IMR-90 (cell line): ENCODE measurements around the gene APP. TPM values are rescaled to one million over a fixed set of nuclear protein-coding genes. Genes with fewer than 3 reads are reported as not detected.

ENCODE experiments used
- ATAC-seq: fragments of 200-7000 bp; cut with Tn5 transposase; 2 replicates; pipeline ENCODE4 v1.9.1; 2020; ENCODE audit warnings: low read depth, mild to moderate bottlenecking, moderate library complexity
- BruUV-seq: library from RNA; stranded (reverse); fragments of 400-500 nt; replicated peaks from 2 replicates; lab custom pipeline; 2021; lab: Mats Ljungman, UMichigan
- CTCF ChIA-PET: fragments of 300-600 bp; formaldehyde crosslinking; extraction: SDS; loops from one replicate; lab custom pipeline; 2021; ENCODE audit warnings: antibody characterized with exemption; lab: Yijun Ruan, JAX
- POLR2A ChIA-PET: fragments of 300-600 bp; sonication (Branson Sonifier 250); formaldehyde crosslinking; loops from one replicate; lab custom pipeline; 2022; ENCODE audit warnings: antibody characterized with exemption; ENCODE audit not compliant: unreplicated experiment; lab: Charles Lee
- DNase-seq: peaks from one replicate; pipeline ENCODE4 v3.0.0; 2013
- H2AFZ ChIP-seq: replicated peaks from 2 replicates; pipeline ENCODE3; 2013; ENCODE audit warnings: low read length, mild to moderate bottlenecking; ENCODE audit not compliant: poor library complexity
- H2AK5ac ChIP-seq: 2 replicates; pipeline ENCODE4 v1.6.1; 2013; ENCODE audit warnings: low read depth, low read length, inconsistent platforms
- H2AK9ac ChIP-seq: replicated peaks from 2 replicates; pipeline ENCODE3; 2013; ENCODE audit warnings: mild to moderate bottlenecking, low read depth, low read length, moderate library complexity; ENCODE audit not compliant: poor library complexity
- H2BK120ac ChIP-seq: 2 replicates; pipeline ENCODE4 v1.6.1; 2013; ENCODE audit warnings: low read depth, low read length, inconsistent platforms
- H2BK15ac ChIP-seq: 3 replicates; pipeline ENCODE4 v1.6.1; 2013; ENCODE audit warnings: low read depth, low read length, inconsistent platforms
- H2BK20ac ChIP-seq: 2 replicates; pipeline ENCODE4 v1.6.1; 2013; ENCODE audit warnings: low read depth, mild to moderate bottlenecking, inconsistent platforms, low read length, moderate library complexity
- H2BK5ac ChIP-seq: 2 replicates; pipeline ENCODE4 v1.6.1; 2013; ENCODE audit warnings: mild to moderate bottlenecking, low read depth, low read length, inconsistent platforms; ENCODE audit not compliant: poor library complexity, severe bottlenecking
- H3K14ac ChIP-seq: replicated peaks from 2 replicates; pipeline ENCODE4 v1.6.1; 2013; ENCODE audit warnings: low read depth, low read length, inconsistent platforms
- H3K18ac ChIP-seq: 2 replicates; pipeline ENCODE4 v1.6.1; 2013; ENCODE audit warnings: low read depth, low read length, control low read depth
- H3K23ac ChIP-seq: 2 replicates; pipeline ENCODE4 v1.6.1; 2013; ENCODE audit warnings: low read depth, low read length, inconsistent platforms
- H3K27ac ChIP-seq: 2 replicates; pipeline ENCODE4 v1.5.1; 2013; ENCODE audit warnings: mild to moderate bottlenecking, control low read depth, low read length; ENCODE audit not compliant: insufficient read depth
- H3K27me3 ChIP-seq: 2 replicates; pipeline ENCODE4 v1.6.1; 2013; ENCODE audit warnings: low read length; ENCODE audit not compliant: control insufficient read depth, insufficient read depth
- H3K36me3 ChIP-seq: 2 replicates; pipeline ENCODE4 v1.6.1; 2013; ENCODE audit warnings: low read length, mixed read lengths; ENCODE audit not compliant: control insufficient read depth, insufficient read depth
- H3K4ac ChIP-seq: 2 replicates; pipeline ENCODE4 v1.6.1; 2013; ENCODE audit warnings: low read depth, low read length, inconsistent platforms
- H3K4me1 ChIP-seq: 2 replicates; pipeline ENCODE4 v1.6.1; 2013; ENCODE audit warnings: low read length, mixed read lengths; ENCODE audit not compliant: control insufficient read depth, insufficient read depth
- H3K4me2 ChIP-seq: 2 replicates; pipeline ENCODE4 v1.6.1; 2013; ENCODE audit warnings: low read depth, mild to moderate bottlenecking, control low read depth, low read length, moderate library complexity
- H3K4me3 ChIP-seq: 2 replicates; pipeline ENCODE4 v1.5.1; 2013; ENCODE audit warnings: low read depth, mild to moderate bottlenecking, control low read depth, low read length, moderate library complexity; ENCODE audit not compliant: insufficient read depth
- H3K56ac ChIP-seq: 2 replicates; pipeline ENCODE4 v1.6.1; 2013; ENCODE audit warnings: low read length, inconsistent platforms; ENCODE audit not compliant: insufficient read depth; ENCODE audit errors: extremely low read depth
- H3K79me1 ChIP-seq, 2 experiments: 2 replicates each; pipeline ENCODE4 v1.6.1; 2013; ENCODE audit warnings: low read length in 2 of 2, inconsistent platforms in 1 of 2, low read depth in 1 of 2
- H3K9ac ChIP-seq: 2 replicates; pipeline ENCODE4 v1.6.1; 2013; ENCODE audit warnings: low read depth, low read length, control low read depth
- H3K9me1 ChIP-seq: 2 replicates; pipeline ENCODE4 v1.6.1; 2013; ENCODE audit warnings: low read length, inconsistent platforms; ENCODE audit not compliant: insufficient read depth
- H3K9me3 ChIP-seq: 2 replicates; pipeline ENCODE4 v1.6.1; 2013; ENCODE audit warnings: low read length; ENCODE audit not compliant: control insufficient read depth, insufficient read depth
- H4K20me1 ChIP-seq: 2 replicates; pipeline ENCODE4 v1.6.1; 2013; ENCODE audit warnings: low read length, inconsistent platforms; ENCODE audit not compliant: insufficient read depth
- H4K5ac ChIP-seq: 2 replicates; pipeline ENCODE4 v1.6.1; 2013; ENCODE audit warnings: mild to moderate bottlenecking, low read depth, low read length, control low read depth
- H4K8ac ChIP-seq, 2 experiments: 2 replicates each; pipeline ENCODE4 v1.6.1; 2013; ENCODE audit warnings: low read depth in 2 of 2, low read length in 2 of 2, control low read depth in 1 of 2, inconsistent platforms in 1 of 2
- H4K91ac ChIP-seq: 2 replicates; pipeline ENCODE4 v1.6.1; 2013; ENCODE audit warnings: low read depth, low read length, inconsistent platforms; ENCODE audit not compliant: insufficient read depth
- BHLHE40 ChIP-seq: fragments of 150-350 bp; IDR thresholded peaks from 2 replicates; pipeline ENCODE4 v1.6.1; 2016; ENCODE audit warnings: mild to moderate bottlenecking, low read depth, low read length
- CEBPB ChIP-seq: IDR thresholded peaks from 2 replicates; pipeline ENCODE4 v1.6.1; 2012; ENCODE audit warnings: low read depth, low read length, improper control_type of control experiment
- CHD1 ChIP-seq: IDR thresholded peaks from 2 replicates; pipeline ENCODE4 v1.6.1; 2012; ENCODE audit warnings: low read depth, low read length, improper control_type of control experiment
- CTCF ChIP-seq: conservative IDR thresholded peaks from 2 replicates; pipeline ENCODE4 v1.5.1; 2012; ENCODE audit warnings: mild to moderate bottlenecking, low read depth, low read length, improper control_type of control experiment
- ELK1 ChIP-seq: fragments of 150-350 bp; IDR thresholded peaks from 2 replicates; pipeline ENCODE4 v1.6.1; 2016; ENCODE audit warnings: low read depth, mild to moderate bottlenecking, low read length, moderate library complexity, borderline replicate concordance
- MAZ ChIP-seq: IDR thresholded peaks from 2 replicates; pipeline ENCODE4 v1.6.1; 2012; ENCODE audit warnings: low read depth, mild to moderate bottlenecking, low read length, improper control_type of control experiment, moderate library complexity, borderline replicate concordance
- NFE2L2 ChIP-seq: fragments of 150-350 bp; IDR thresholded peaks from 2 replicates; pipeline ENCODE4 v1.6.1; 2016; ENCODE audit warnings: low read depth, mild to moderate bottlenecking, low read length
- RAD21 ChIP-seq: IDR thresholded peaks from 2 replicates; pipeline ENCODE4 v1.6.1; 2012; ENCODE audit warnings: low read length, improper control_type of control experiment
- RCOR1 ChIP-seq: IDR thresholded peaks from 2 replicates; pipeline ENCODE4 v1.6.1; 2012; ENCODE audit warnings: mild to moderate bottlenecking, low read length, improper control_type of control experiment; ENCODE audit not compliant: insufficient replicate concordance
- RFX5 ChIP-seq: IDR thresholded peaks from 2 replicates; pipeline ENCODE4 v1.8.0; 2012; ENCODE audit warnings: low read depth, mild to moderate bottlenecking, low read length, moderate library complexity
- SMC3 ChIP-seq: fragments of 150-350 bp; IDR thresholded peaks from 2 replicates; pipeline ENCODE4 v1.6.1; 2016; ENCODE audit warnings: low read depth, mild to moderate bottlenecking, antibody characterized with exemption, low read length, moderate library complexity
- WGBS, 2 experiments: methylation state at CpG; one replicate each; pipeline versions ENCODE4 v1.1.5 to v1.1.7; 2013; ENCODE audit warnings: missing lambda C conversion rate in 2 of 2; ENCODE audit not compliant: insufficient read length in 1 of 2; ENCODE audit errors: extremely low coverage in 2 of 2; 5-methylcytosine and 5-hydroxymethylcytosine counted together
- dilution Hi-C: fragments of 300-500 bp; cut with HindIII; formaldehyde crosslinking; loops from one replicate; pipeline ENCODE4 v1.14.3; 2018; ENCODE audit warnings: low sequenced_read_pairs; ENCODE audit not compliant: unreplicated experiment
- in situ Hi-C: fragments of 300-500 bp; cut with MboI; formaldehyde crosslinking; loops from 3 replicates; pipeline ENCODE4 v1.14.3; 2019; ENCODE audit warnings: low sequenced_read_pairs, inconsistent platforms, mixed read lengths
- intact Hi-C: fragments of 100-400 bp; cut with micrococcal nuclease; formaldehyde crosslinking; loops from 2 replicates; pipeline ENCODE4 v1.10.0; 2022
- polyA plus RNA-seq, 3 experiments: library from polyadenylated mRNA; depleted of rRNA; stranded (reverse); fragments of >200 nt; gene quantifications; 2 replicates each; pipeline ENCODE4 v1.2.3, GENCODE V29; 2012; ENCODE audit warnings: low replicate concordance in 1 of 3
- total RNA-seq: library from RNA; depleted of rRNA; stranded (reverse); fragments of >200 nt; gene quantifications from 2 replicates; pipeline ENCODE4 v1.2.3, GENCODE V29; 2012

Gene APP
- total and polyA plus RNA-seq, 2 of the 4 experiments (the other 2 are of a cell fraction): 191 to 530 TPM

GRCh38 chr21:25848309-25848708 lies 322.3 kb downstream of the APP start:
- Histone ChIP-seq H3K9me3 (no peaks in the 10 kb centered on the region), H3K9ac (no peak overlapping the region), H4K20me1 (no peaks in the 10 kb centered on the region), H3K4ac (no peak overlapping the region), H3K56ac (no peak overlapping the region), H2BK15ac (no peak overlapping the region), H3K27me3 (peaks cover 2% of the 10 kb centered on the region; the same call in 1 of the 2 replicates), H2AK5ac (no peak overlapping the region), H4K91ac (no peak overlapping the region), H3K79me1 (no peaks in the 10 kb centered on the region), H3K14ac (no peak overlapping the region), H2AFZ (no peak overlapping the region), H3K18ac (no peak overlapping the region), H3K36me3 (no peaks in the 10 kb centered on the region), H3K9me1 (no peaks in the 10 kb centered on the region), H3K4me3 (no peak overlapping the region), H2AK9ac (no peak overlapping the region), H2BK20ac (no peak overlapping the region), H3K27ac (no peak overlapping the region), H4K5ac (no peak overlapping the region), H3K4me1 (peaks cover 3% of the 10 kb centered on the region; the same call in 1 of the 2 replicates), H2BK120ac (no peak overlapping the region), H4K8ac (no peak overlapping the region), H3K4me2 (no peak overlapping the region), H2BK5ac (no peak overlapping the region), H3K23ac (no peak overlapping the region)
- POLR2A ChIA-PET: no interaction called here
- no peak for DNase-seq
- in situ Hi-C loops (no loop called here), dilution Hi-C loops (no loop called here), intact Hi-C loops (no loop called here)
- no CpG with 5 or more reads among the region's 2 CpGs for WGBS, 2 experiments
- no TSS peak for BruUV-seq
- TF ChIP-seq ELK1 (no peak), RCOR1 (no peak), CEBPB (no peak), CHD1 (no peak), RFX5 (no peak), BHLHE40 (no peak), RAD21 (no peak), CTCF (no peak), MAZ (no peak), NFE2L2 (no peak), SMC3 (no peak)
- ATAC-seq: no peak
- CTCF ChIA-PET: no interaction called here
